Measurements from ENCODE around the gene HENMT1.
"Not testable (repeated sequence)": the region's sequence is repeated elsewhere in the genome, so short reads cannot be mapped to it uniquely, and the experiment has no call there.

The HENMT1 gene

GRCh38 chr1:108671143-108671542 is 10.2 kb upstream of the HENMT1 start:
- no peak for DNase-seq (ENCODE audit: low spot score)

- no peak for DNase-seq (ENCODE audit: low spot score)
Observed at GRCh38 chr1:108670131-108670773, 9.4 kb upstream of the HENMT1 start.

- DNase-seq (ENCODE audit: low spot score) = no peak
Observed at GRCh38 chr1:108669679-108670078, 8.8 kb upstream of the HENMT1 start.

- no peak for DNase-seq (ENCODE audit: low spot score)
Observed at GRCh38 chr1:108668777-108669176, 7.9 kb upstream of the HENMT1 start.

- not testable (repeated sequence) for DNase-seq (ENCODE audit: low spot score)
Observed at GRCh38 chr1:108667422-108667821, 6.5 kb upstream of the HENMT1 start.

GRCh38 chr1:108665771-108666170 is 4.9 kb upstream of the HENMT1 start:
- no peak for DNase-seq (ENCODE audit: low spot score)

GRCh38 chr1:108665067-108665466 is 4.2 kb upstream of the HENMT1 start:
- DNase-seq (ENCODE audit: low spot score) = no peak

GRCh38 chr1:108664481-108664880 is 3.6 kb upstream of the HENMT1 start:
- DNase-seq (ENCODE audit: low spot score) = no peak

- DNase-seq (ENCODE audit: low spot score) = no peak
Observed at GRCh38 chr1:108663074-108663473, 2.2 kb upstream of the HENMT1 start.

- DNase-seq (ENCODE audit: low spot score) = no peak
Observed at GRCh38 chr1:108657356-108658080, 3.4 kb downstream of the HENMT1 start.

GRCh38 chr1:108653431-108654105 is 7.3 kb downstream of the HENMT1 start:
- no peak for DNase-seq (ENCODE audit: low spot score)

GRCh38 chr1:108646648-108647269 is 14.1 kb downstream of the HENMT1 start:
- peak; percentile 85 for DNase-seq (ENCODE audit: low spot score)

- DNase-seq (ENCODE audit: low spot score) = no peak
Observed at GRCh38 chr1:108646265-108646647, 14.6 kb downstream of the HENMT1 start.

- DNase-seq (ENCODE audit: low spot score) = no peak
Observed at GRCh38 chr1:108645564-108646184, 15.2 kb downstream of the HENMT1 start.

GRCh38 chr1:108644984-108645383 is 15.9 kb downstream of the HENMT1 start:
- DNase-seq (ENCODE audit: low spot score) = no peak

- peak; percentile 59 for DNase-seq (ENCODE audit: low spot score)
Observed at GRCh38 chr1:108643492-108644335, 17.2 kb downstream of the HENMT1 start.

GRCh38 chr1:108640863-108641262 is 20.0 kb downstream of the HENMT1 start:
- DNase-seq (ENCODE audit: low spot score) = not testable (repeated sequence)

GRCh38 chr1:108639899-108640560 is 20.9 kb downstream of the HENMT1 start:
- DNase-seq (ENCODE audit: low spot score) = no peak

GRCh38 chr1:108636876-108637275 is 24.0 kb downstream of the HENMT1 start:
- no peak for DNase-seq (ENCODE audit: low spot score)

GRCh38 chr1:108634521-108634920 is 26.4 kb downstream of the HENMT1 start:
- DNase-seq (ENCODE audit: low spot score) = no peak

- DNase-seq (ENCODE audit: low spot score) = no peak
Observed at GRCh38 chr1:108628665-108629064, 32.2 kb downstream of the HENMT1 start.

All from SW480 (cell line).